PC-3 (cell line): ENCODE results near the gene RPS2. TPM values are rescaled to one million over a fixed set of nuclear protein-coding genes. Genes with fewer than 3 reads are reported as not detected.

Source experiments
- ATAC-seq: fragments of 200-7000 bp; cut with Tn5 transposase; 2 replicates; pipeline ENCODE4 v1.9.1; 2020; ENCODE audit warnings: mild to moderate bottlenecking, moderate library complexity
- BruUV-seq: library from RNA; stranded (reverse); fragments of 400-500 nt; replicated peaks from 2 replicates; lab custom pipeline; 2021; lab: Mats Ljungman, UMichigan
- CTCF ChIA-PET: fragments of 300-600 bp; sonication (Branson Sonifier 250); formaldehyde crosslinking; loops from one replicate; lab custom pipeline; 2022; ENCODE audit warnings: antibody characterized with exemption; lab: Charles Lee
- POLR2A ChIA-PET: fragments of 300-600 bp; sonication (Branson Sonifier 250); formaldehyde crosslinking; loops from one replicate; lab custom pipeline; 2022; ENCODE audit warnings: antibody characterized with exemption; ENCODE audit not compliant: unreplicated experiment; lab: Charles Lee
- DNase-seq: peaks from one replicate; pipeline ENCODE4 v3.0.0-alpha.2; 2015
- H2AFZ ChIP-seq: fragments of 300-600 bp; sonication (generic); 2 replicates; pipeline ENCODE4 v1.6.0; 2016; ENCODE audit warnings: antibody characterized with exemption, low read length
- H3F3A ChIP-seq: fragments of 300-600 bp; sonication (generic); one replicate; pipeline ENCODE4 v1.6.0; 2017; ENCODE audit warnings: antibody characterized with exemption, low read length, control low read depth, mild to moderate bottlenecking; ENCODE audit not compliant: unreplicated experiment
- H3K27ac ChIP-seq: fragments of 300-600 bp; sonication (generic); 2 replicates; pipeline ENCODE4 v1.5.1; 2016; ENCODE audit warnings: mild to moderate bottlenecking, low read length
- H3K27me3 ChIP-seq: fragments of 300-600 bp; sonication (generic); 2 replicates; pipeline ENCODE4 v1.6.1; 2016; ENCODE audit warnings: low read length, mixed read lengths
- H3K36me3 ChIP-seq: fragments of 300-600 bp; sonication (generic); 2 replicates; pipeline ENCODE4 v1.6.1; 2016; ENCODE audit warnings: low read depth, mixed run types, low read length, mixed read lengths
- H3K4me1 ChIP-seq: fragments of 300-600 bp; sonication (generic); 2 replicates; pipeline ENCODE4 v1.5.1; 2016; ENCODE audit warnings: low read length; ENCODE audit not compliant: insufficient read depth
- H3K4me2 ChIP-seq: fragments of 300-600 bp; sonication (generic); 2 replicates; pipeline ENCODE4 v1.6.0; 2016; ENCODE audit warnings: low read length
- H3K4me3 ChIP-seq: fragments of 300-600 bp; sonication (generic); 2 replicates; pipeline ENCODE4 v1.5.1; 2016; ENCODE audit warnings: mild to moderate bottlenecking, low read length, mixed read lengths
- H3K79me2 ChIP-seq: fragments of 300-600 bp; sonication (generic); 2 replicates; pipeline ENCODE4 v1.6.1; 2017; ENCODE audit warnings: low read length, mixed read lengths
- H3K9ac ChIP-seq: fragments of 300-600 bp; sonication (generic); 2 replicates; pipeline ENCODE4 v1.6.0; 2016; ENCODE audit warnings: mild to moderate bottlenecking, low read length
- H3K9me2 ChIP-seq: fragments of 300-600 bp; sonication (generic); replicated peaks from 2 replicates; pipeline ENCODE4 v1.6.1; 2016; ENCODE audit warnings: mixed run types, low read length, mixed read lengths
- H3K9me3 ChIP-seq: fragments of 300-600 bp; sonication (generic); 2 replicates; pipeline ENCODE4 v1.6.1; 2016; ENCODE audit warnings: low read length, mixed read lengths
- H4K20me1 ChIP-seq: fragments of 300-600 bp; sonication (generic); 2 replicates; pipeline ENCODE4 v1.6.1; 2016; ENCODE audit warnings: low read length, mixed read lengths
- CTCF ChIP-seq: fragments of 300-600 bp; sonication (generic); conservative IDR thresholded peaks from 2 replicates; pipeline ENCODE4 v1.5.1; 2017; ENCODE audit warnings: antibody characterized with exemption, low read depth, mild to moderate bottlenecking, low read length
- EZH2 ChIP-seq: fragments of 300-600 bp; sonication (generic); IDR thresholded peaks from one replicate; pipeline ENCODE4 v1.6.1; 2017; ENCODE audit warnings: antibody characterized with exemption, mild to moderate bottlenecking, low read length; ENCODE audit not compliant: unreplicated experiment
- EZH2phosphoT487 ChIP-seq: fragments of 300-600 bp; sonication (generic); IDR thresholded peaks from 2 replicates; pipeline ENCODE4 v1.6.1; 2018; ENCODE audit warnings: mild to moderate bottlenecking, antibody characterized with exemption, low read length, borderline replicate concordance
- intact Hi-C: fragments of 100-400 bp; cut with micrococcal nuclease; formaldehyde crosslinking; loops from 2 replicates; pipeline ENCODE4 v1.9.0; 2023
- total RNA-seq: library from RNA; depleted of rRNA; stranded (reverse); fragments of >200 nt; gene quantifications from 2 replicates; pipeline ENCODE4 v1.2.3, GENCODE V29; 2014

The RPS2 gene
- total RNA-seq, 1 experiment from 2014 or later = 2,234 TPM

DNA sequence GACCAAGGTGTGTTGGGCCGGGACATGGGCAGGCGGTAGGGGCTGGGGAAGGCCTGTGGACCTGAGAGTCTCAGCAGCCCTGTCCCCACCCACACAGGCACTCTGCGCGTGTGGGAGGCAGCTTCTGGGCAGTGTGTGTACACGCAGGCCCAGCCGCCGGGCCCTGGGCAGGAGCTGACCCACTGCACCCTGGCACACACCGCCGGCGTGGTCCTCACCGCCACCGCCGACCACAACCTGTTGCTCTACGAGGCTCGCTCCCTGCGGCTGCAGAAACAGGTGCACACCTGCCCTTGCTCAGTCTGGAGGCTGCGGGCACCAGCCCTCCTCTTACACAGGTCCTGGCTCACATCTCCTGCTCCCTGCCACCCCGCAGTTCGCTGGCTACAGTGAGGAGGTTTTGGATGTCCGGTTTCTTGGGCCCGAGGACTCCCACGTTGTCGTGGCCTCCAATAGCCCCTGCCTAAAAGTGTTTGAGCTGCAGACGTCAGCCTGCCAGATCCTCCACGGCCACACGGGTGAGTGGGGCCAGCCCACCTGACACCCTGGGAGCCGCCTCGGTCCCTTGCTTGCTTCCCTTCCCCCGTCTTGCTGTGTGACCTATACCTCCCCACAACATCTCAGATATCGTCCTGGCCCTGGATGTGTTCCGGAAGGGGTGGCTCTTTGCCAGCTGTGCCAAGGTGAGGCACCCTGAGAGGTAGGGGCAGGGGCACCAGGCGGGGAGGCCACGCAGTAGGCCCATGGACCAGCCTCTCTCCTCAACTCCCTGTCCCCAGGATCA lies 11.0 kb upstream of the RPS2 start:
- Histone ChIP-seq H3K79me2 (peaks cover 21% of the 10 kb centered on the region), H3K4me3 (no peak overlapping the region), H3F3A (no peaks in the 10 kb centered on the region), H4K20me1 (no peaks in the 10 kb centered on the region), H3K9ac (no peak overlapping the region), H3K27me3 (no peaks in the 10 kb centered on the region), H3K9me3 (no peaks in the 10 kb centered on the region), H3K27ac (no peak overlapping the region), H3K4me2 (no peak overlapping the region), H3K36me3 (no peaks in the 10 kb centered on the region), H3K9me2 (no peaks in the 10 kb centered on the region), H3K4me1 (peaks cover 18% of the 10 kb centered on the region), H2AFZ (no peak overlapping the region)
- ATAC-seq (no peak), DNase-seq (no peak)
- ChIA-PET POLR2A (no interaction called here), CTCF (no interaction called here)
- intact Hi-C loops = no loop called here
- BruUV-seq = no TSS peak
- TF ChIP-seq CTCF = no peak
- no peak for TF ChIP-seq EZH2
- no peak for TF ChIP-seq EZH2phosphoT487

GRCh38 chr16:1974157-1975070 lies 9.8 kb upstream of the RPS2 start:
- no peaks in the 10 kb centered on the region for H3K27me3 ChIP-seq
- ATAC-seq (no peak), DNase-seq (no peak)
- TF ChIP-seq CTCF (no peak), EZH2 (no peak), EZH2phosphoT487 (no peak)
- intact Hi-C loops = no loop called here
- no peak overlapping the region for H3K4me3 ChIP-seq
- H4K20me1 ChIP-seq = no peaks in the 10 kb centered on the region
- peaks cover 5% of the 10 kb centered on the region for H3K4me1 ChIP-seq
- H3K79me2 ChIP-seq = peaks cover 21% of the 10 kb centered on the region
- no peaks in the 10 kb centered on the region for H3K36me3 ChIP-seq
- H3K9me3 ChIP-seq = no peaks in the 10 kb centered on the region
- H3K9ac ChIP-seq = no peak overlapping the region
- BruUV-seq = no TSS peak
- no peak overlapping the region for H3K4me2 ChIP-seq
- no peaks in the 10 kb centered on the region for H3K9me2 ChIP-seq
- POLR2A ChIA-PET = no interaction called here
- CTCF ChIA-PET = no interaction called here
- no peaks in the 10 kb centered on the region for H3F3A ChIP-seq
- H2AFZ ChIP-seq = no peak overlapping the region
- H3K27ac ChIP-seq = no peak overlapping the region
